GM21515 (cell line): Measurements from ENCODE around the gene NPRL2.
A peak's percentile ranks its signal among the peaks of the same experiment; 100 is the strongest.

Source experiments
- ATAC-seq: cut with Tn5 transposase; IDR thresholded peaks from one replicate; pipeline ENCODE4 v1.9.1; 2021; ENCODE audit not compliant: unreplicated experiment

NPRL2 gene

DNA sequence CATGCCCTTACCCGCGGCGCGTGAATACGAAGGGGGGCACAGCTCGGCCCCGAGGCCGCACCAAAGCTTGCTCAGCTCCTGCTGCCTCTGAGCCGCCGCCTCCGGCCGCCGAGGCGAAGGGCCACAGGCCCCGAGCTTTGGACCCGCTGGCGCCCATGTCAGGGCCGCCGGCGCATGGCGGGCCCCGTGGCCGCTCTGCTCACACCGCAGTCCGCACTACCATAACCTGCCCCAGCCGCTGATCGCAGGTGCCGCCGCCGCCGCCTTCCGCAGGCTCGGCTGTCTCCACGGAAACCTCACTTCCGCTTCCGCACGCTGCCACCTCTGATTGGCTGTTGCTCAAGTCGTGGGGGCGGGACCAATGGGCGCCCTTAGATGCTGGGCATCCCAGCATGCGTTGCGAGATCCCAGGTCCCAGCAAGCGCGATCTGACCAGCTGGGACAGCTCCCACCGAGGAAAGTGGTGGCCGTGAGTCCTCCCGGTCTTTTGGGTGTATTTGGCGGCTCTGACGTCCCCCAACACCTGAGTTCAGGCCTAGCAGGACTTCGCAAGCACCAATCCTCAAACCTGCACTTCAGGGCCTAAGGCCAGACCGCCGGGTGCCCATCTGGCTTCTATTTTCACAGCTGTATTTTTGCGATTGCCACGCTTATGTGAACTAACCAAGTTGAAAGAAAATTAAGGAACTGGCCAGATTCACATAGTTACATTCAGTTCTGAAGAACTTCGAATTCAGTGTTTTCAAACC is 22.5 kb downstream of the NPRL2 start, which contains the start of gene TUSC2:
Gene TUSC2, minus strand, starts transcription at position 281 of the 749 bp plus-strand sequence. Its CDS starts 124 bp downstream, at position 157.
- peak; percentile 72 for ATAC-seq

DNA sequence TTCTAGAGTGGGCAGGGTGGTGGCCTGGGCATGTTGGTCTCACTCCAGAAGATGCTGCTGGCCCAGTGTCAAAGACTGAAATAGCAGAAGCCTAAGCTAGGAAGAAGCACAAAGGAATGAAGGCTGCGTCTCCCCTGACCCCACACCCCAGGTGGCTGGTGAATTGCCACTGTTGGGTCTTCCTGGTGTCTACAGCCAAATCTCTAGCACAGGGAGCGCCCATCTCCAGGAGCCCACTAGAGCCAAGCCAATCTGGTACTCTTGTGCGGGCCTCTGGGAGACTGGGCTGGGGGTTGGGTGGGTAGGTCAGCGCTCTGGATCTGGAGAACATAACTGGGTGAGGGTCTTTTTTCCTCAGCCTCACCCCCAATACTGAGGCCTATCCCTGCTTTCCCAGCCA is 23.4 kb downstream of the NPRL2 start:
- ATAC-seq, result no peak

DNA sequence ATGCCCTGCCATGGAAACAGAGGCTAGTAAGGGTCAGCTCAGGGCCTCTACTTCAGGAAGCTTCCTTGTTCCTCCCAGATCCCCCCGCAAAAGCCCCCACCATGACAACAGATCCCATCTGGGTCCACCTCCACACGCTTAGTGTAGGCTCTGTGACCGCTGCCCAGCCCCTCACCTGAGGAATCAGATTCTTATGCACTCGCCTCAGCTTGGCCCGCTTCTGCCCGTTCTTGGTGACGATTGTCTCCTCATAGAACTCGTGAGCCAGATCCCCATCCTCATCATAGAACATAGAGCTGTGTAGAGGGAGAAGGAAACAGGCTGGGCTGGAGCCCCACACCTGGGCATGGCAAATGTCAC is 24.4 kb downstream of the NPRL2 start:
- ATAC-seq, result no peak

GRCh38 chr3:50325497-50326181 is 24.9 kb downstream of the NPRL2 start:
- no peak for ATAC-seq

DNA sequence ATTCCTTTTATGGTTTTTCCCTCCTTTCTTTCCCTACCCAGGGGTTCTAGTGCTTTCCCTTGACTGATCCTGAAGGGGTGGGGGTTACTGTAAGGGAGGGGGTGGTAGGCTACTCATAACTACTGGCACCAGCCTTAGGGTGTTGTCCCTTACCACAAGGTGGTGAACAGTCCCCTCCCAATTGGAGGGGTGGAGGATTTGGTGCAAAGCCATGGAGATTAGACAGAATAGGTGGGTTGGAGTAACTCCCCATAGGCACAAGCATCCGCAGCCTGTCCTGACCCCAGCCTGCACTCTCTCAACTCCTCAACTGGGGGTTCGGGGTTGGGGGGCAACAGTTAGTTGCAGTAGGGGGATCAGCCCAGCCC is 25.5 kb downstream of the NPRL2 start:
- ATAC-seq, result no peak

DNA sequence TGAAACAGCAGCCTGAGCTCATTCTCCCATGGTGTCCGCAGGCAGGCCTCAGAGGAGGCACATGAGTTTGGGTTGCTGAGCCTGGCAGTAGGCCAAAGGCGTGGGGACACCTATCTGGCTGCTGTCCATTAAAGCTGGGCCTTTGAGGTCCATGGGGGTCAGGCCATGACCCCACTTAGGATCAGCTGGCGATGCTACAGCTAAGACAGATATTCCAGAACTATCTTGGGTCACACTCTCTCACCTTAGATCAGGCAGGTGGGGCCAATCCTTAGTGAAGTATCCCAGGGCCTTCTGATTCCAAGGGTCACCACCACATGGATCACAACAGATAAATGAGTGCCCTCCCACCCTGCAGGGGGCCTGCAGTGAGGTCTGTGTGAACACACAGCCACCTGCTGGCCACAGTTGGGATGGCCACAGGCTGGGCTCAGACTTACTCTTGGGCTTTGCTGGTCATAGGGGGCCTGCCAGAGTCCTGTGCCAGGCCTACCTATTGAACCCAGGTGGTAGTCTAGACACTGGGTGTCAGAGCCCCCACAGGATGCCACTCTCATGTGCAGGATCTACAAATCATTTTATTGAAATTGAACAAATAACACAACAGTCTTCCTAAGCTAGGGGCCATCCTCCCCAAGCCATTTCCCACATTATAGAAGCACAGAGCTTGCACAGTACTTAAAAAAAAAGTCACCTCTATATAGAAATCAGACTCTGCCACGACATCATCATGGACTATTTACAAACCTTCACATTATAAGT is 26.0 kb downstream of the NPRL2 start:
- ATAC-seq, result no peak

- ATAC-seq, result no peak
Observed at GRCh38 chr3:50323614-50324199, 26.9 kb downstream of the NPRL2 start.

DNA sequence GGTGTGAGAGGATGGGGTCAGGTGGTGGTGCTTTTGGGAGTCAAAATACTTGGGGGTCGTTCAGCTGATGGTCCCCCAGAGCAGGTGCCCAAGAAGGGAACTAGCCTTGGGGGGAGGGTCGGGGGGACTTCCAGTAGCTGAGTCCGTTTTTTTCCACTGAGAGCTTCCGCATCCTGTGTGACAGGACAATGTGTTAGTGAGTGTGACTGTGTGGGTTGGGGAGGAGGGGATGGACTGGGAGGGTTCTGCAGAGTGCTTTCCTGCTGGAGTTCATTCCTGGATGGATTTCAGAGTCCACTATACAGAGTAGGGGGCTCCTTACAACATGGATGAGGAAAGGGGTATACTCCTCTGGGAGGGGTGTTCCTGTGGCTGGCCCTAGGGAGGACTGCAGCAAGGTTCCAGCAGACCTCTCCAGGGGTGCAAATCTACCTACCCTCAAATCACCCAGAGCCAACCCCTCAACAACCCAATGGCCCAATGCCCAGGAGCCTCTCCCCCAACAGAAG is 27.4 kb downstream of the NPRL2 start:
- ATAC-seq, result no peak

GRCh38 chr3:50322386-50323091 is 28.0 kb downstream of the NPRL2 start, which contains the start of gene HYAL2:
TSS of gene HYAL2 (minus strand) at chr3:50322745. CDS start at chr3:50320489, 2,256 bp downstream.
- no peak for ATAC-seq

DNA sequence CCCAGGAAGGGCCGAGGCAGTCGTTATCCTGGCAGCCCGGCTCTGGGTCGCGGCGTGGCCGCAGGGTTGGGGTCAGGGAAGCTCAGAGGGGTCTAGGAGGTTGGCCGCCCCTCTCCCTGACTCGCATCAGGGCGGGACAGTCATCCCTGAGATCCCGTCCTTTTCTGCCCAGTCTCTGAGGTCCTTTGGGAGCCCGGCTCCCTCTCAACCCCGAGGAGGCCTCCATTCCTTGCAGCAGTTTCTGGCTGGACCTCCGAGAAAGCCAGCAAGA is 28.5 kb downstream of the NPRL2 start:
- ATAC-seq, result no peak

DNA sequence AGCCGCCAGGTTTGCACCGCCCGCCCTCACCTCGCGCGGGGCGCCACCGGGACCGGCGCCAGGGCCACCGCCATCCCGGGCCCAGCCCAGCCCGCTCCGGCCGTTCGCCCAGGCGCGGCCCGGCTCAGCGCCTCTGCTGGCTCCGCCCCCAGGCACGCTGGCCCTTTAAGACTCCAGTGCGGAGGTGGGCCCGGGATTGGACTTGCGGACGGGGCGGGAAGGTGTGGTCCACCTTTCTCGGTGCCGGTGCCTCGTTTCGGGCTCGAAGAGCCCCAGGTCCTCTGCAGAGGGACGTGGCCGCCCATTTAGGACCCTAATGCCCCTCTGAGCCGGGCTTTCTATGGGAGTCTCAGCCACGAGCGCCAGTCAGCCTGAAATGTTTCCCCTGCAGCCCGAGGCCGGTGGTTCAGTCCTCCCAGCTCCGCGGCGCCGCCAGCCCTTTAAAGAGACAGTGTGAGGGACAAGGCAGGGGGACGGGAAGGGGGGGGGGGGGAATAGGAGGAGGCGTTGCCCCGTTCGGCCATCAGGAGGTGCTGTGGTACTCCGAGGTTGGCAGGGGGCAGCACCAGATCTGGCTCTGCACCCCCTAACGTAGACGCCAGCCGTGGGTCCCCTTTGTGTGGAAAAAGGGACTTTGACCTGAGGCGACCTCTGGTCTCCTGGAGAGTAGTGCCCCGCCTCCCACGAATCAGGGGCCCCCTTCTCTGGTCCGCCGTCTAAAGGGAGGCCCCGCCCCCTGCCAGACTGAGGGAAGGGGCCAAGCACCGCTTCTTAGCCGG is 29.1 kb downstream of the NPRL2 start:
- ATAC-seq, result peak; percentile 70

DNA sequence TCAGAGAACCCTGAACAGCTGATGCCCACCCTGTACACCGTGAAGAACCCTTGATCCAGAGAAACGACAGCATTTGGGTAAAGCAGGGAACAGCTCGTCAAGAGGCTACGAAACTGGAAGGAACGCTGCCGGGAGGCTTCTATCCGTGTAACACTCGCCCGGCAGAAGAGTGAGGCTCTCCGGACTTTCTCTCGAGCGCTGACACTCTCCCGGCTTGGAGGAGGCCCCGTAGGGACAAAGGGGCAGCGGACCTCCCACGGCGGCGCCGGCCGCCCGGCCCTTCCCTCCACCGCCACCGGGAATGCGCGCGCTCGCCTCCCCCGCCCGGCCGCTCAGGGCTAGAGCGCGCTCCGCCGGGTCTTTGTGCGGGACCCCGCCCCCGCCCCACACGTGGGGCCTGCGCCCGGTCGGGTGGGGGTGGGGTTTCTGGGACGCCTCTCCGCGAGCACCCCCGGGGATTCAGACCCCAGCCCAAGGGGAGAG is 29.7 kb downstream of the NPRL2 start:
- peak; percentile 51 for ATAC-seq

DNA sequence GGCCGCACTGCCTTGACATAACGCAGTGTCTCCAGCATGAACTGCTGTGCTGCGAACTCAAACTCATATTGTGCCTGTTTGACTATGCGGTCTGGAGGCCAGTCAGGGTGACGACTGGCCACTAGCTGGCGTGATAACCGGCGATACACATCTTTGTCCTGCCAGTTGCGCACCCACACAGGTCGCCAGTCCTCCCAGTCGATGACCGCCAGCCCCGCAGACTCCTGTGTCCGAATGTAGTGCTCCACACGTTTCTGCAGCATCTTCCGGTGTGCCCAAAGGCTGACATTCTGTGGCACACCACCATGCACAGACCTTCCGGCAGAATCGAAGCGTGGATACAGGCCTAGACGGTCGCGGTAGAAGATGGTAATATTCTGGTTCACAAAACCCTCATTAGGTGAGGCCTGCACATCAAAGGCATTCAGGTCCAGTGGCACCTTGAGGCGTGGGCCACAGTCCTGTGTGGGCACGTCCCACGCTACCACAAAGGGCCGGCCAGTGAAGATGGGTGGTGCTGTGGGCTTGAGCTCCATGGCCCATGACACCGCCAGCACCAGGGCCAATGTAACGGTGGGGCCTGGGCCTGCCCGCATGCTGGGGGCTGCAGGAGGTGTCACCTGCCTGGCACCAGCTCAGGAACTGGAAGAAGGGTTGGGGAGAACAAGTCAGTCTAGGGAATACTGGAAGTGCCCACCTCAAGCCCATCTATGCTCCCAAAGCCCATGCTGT is 30.5 kb downstream of the NPRL2 start:
- ATAC-seq, result no peak

DNA sequence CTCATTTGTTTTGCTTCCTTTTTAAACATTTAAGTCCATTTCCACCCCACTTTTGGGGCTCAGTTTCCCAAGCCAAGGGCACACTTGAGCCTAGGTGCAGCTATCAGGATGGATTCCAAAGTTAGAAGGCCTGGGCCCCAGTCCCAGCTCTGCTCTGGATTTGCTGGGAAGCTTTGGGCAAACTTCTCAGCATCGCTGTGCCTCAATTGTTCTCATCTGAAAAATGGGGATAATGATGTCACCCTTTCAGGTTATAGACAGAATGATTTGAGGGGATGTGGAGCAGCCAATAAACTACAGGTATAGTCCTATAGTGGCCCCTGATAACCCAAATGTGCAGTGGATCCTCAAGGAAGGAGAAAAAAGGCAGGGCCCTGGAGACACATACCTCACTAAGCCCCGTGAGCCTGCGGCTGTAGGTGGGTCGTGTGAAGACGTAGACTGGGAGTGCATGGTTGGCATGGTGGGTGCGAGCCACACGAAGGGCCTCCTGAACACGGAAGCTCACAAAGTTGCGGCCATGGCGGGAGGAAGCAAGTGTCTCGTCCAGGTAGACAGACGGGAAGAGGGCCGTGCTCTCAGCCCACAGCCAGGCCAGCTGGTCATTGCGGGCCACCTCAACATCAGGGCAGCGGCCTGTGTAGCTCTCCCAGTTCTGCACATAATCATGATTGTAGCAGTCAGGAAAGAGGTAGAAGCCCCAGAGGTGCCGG is 31.2 kb downstream of the NPRL2 start:
- no peak for ATAC-seq

DNA sequence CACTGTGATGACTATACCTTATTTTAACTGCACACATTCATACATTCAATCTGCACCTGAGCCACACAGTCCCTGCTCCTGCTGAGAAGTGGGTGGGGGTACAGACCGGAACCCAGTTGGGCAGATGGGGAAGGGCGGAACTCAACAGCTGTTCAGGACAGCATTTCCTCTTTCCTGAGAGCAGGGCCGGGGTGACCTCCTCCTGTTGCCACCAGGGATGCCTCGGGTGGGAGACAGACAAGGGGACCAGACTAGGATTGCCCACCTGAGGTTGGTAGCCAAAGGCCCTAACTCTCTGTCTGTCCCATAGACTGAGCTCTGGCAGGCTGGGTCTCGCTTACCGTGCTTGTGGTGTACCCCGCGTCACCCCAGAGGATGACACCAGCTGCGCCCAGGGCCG is 32.0 kb downstream of the NPRL2 start:
- no peak for ATAC-seq

GRCh38 chr3:50318163-50318562 is 32.4 kb downstream of the NPRL2 start:
- ATAC-seq, result no peak

DNA sequence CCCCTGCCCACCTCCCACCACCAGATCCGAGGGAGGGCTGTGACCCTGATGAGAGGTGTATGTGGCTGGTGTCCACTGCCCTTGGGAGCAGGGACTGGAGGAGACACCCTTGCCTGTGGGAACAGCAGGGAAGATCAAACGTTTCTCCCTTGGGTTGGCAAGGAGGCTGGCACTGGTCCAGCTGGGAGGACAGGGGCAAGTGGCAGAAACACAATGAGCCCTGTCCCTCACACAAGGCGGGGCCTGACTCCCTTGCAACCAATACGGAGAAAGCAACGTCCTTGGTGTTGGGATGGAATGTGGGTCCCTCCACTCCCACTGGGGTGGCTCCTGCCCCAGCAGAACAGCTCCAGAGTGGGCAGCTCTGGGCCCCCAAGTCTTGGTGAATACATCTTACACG is 33.3 kb downstream of the NPRL2 start:
- no peak for ATAC-seq

DNA sequence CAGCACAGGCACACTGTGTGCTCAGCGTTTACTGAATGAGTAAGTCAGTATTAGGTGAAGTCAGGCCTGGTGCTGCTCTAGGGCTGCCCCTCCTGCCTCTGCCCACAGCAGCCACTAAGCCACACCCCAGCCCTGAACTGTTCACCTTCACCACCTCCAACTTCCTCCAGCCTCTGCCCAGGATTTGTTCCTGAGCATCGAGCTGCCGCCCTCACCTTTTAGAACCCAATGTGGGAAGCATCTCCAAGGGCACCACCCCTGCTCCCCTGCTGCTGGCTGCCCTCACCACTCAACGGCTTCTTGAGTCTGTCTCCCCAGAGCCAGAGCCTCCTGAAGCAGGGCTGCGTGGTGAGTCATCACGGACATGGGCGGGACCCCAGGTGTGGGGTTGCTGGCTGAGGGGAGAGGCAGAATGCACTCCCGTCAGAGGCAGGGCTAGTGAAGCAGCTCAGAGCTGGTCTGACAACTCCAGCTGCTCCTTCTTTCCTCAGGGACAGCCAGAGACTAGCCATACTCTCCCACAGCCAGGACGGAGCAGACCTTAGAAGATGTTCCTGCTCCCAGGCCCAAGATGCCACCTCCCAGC is 33.8 kb downstream of the NPRL2 start:
- ATAC-seq, result no peak
